Neural cell (in vitro differentiated cells): ENCODE measurements around the gene ITFG1. TPM values are rescaled to one million over a fixed set of nuclear protein-coding genes. Genes with fewer than 3 reads are reported as not detected.

Experiments used
- H2AFZ ChIP-seq: fragments of 200-600, 300-800 bp; sonication (generic), shearing (Covaris generic); 2 replicates; pipeline ENCODE4 v1.6.0; 2014; ENCODE audit warnings: low read depth, mild to moderate bottlenecking, antibody characterized with exemption, low read length, moderate library complexity
- H3F3A ChIP-seq: fragments of 200-600 bp; shearing (Covaris generic); 2 replicates; pipeline ENCODE4 v1.6.1; 2016; ENCODE audit warnings: mild to moderate bottlenecking, moderate library complexity, mixed read lengths, antibody characterized with exemption, low read length; ENCODE audit not compliant: insufficient read depth, poor library complexity, severe bottlenecking
- H3K27ac ChIP-seq: fragments of 200-600, 300-800 bp; sonication (generic), shearing (Covaris generic); 2 replicates; pipeline ENCODE4 v1.5.1; 2014; ENCODE audit warnings: mild to moderate bottlenecking, low read length, moderate library complexity
- H3K27me3 ChIP-seq: fragments of 300-800, 200-600 bp; sonication (generic), shearing (Covaris generic); 2 replicates; pipeline ENCODE4 v1.6.0; 2014; ENCODE audit warnings: mild to moderate bottlenecking, low read depth, low read length, moderate library complexity; ENCODE audit not compliant: insufficient read depth
- H3K36me3 ChIP-seq: fragments of 300-800, 200-600 bp; sonication (generic), shearing (Covaris generic); 2 replicates; pipeline ENCODE4 v1.5.1; 2014; ENCODE audit warnings: mild to moderate bottlenecking, antibody characterized with exemption, low read length, moderate library complexity; ENCODE audit not compliant: insufficient read depth
- H3K4me2 ChIP-seq: fragments of 300-800, 200-600 bp; sonication (generic), shearing (Covaris generic); 2 replicates; pipeline ENCODE4 v1.6.0; 2014; ENCODE audit warnings: mild to moderate bottlenecking, low read length
- H3K4me3 ChIP-seq: fragments of 300-800, 200-600 bp; sonication (generic), shearing (Covaris generic); 2 replicates; pipeline ENCODE4 v1.5.1; 2014; ENCODE audit warnings: mild to moderate bottlenecking, low read length, moderate library complexity
- H3K79me2 ChIP-seq: fragments of 200-600 bp; shearing (Covaris generic); replicated peaks from 2 replicates; pipeline ENCODE4 v1.6.0; 2014; ENCODE audit warnings: mild to moderate bottlenecking, low read length, moderate library complexity; ENCODE audit not compliant: insufficient read depth
- H3K9ac ChIP-seq: fragments of 300-800, 200-600 bp; sonication (generic), shearing (Covaris generic); 2 replicates; pipeline ENCODE4 v1.6.1; 2016; ENCODE audit warnings: mild to moderate bottlenecking, low read length, mixed read lengths
- H3K9me2 ChIP-seq: fragments of 200-600 bp; shearing (Covaris generic); 2 replicates; pipeline ENCODE4 v1.6.1; 2016; ENCODE audit warnings: mild to moderate bottlenecking, low read length, mixed read lengths; ENCODE audit not compliant: insufficient read depth
- H3K9me3 ChIP-seq: fragments of 200-600, 300-800 bp; sonication (generic), shearing (Covaris generic); 2 replicates; pipeline ENCODE4 v1.6.1; 2016; ENCODE audit warnings: mild to moderate bottlenecking, mixed run types, low read length, moderate library complexity, mixed read lengths
- H4K20me1 ChIP-seq: fragments of 200-600 bp; shearing (Covaris generic); 2 replicates; pipeline ENCODE4 v1.6.1; 2016; ENCODE audit warnings: mild to moderate bottlenecking, mixed run types; ENCODE audit not compliant: insufficient read depth
- CTCF ChIP-seq: fragments of 450-650 bp; IDR thresholded peaks from 2 replicates; pipeline ENCODE4 v1.5.1; 2014; ENCODE audit warnings: antibody characterized with exemption, mild to moderate bottlenecking, moderate library complexity; ENCODE audit not compliant: poor library complexity, severe bottlenecking
- EP300 ChIP-seq: fragments of 450-650 bp; conservative IDR thresholded peaks from 2 replicates; pipeline ENCODE4 v1.6.1; 2014; ENCODE audit warnings: antibody characterized with exemption, mild to moderate bottlenecking, moderate library complexity; ENCODE audit not compliant: poor library complexity, severe bottlenecking
- EZH2 ChIP-seq: fragments of 200-600, 300-800 bp; shearing (Covaris generic), sonication (generic); IDR thresholded peaks from 2 replicates; pipeline ENCODE4 v1.6.1; 2014; ENCODE audit warnings: antibody characterized with exemption, low read length, borderline replicate concordance, mild to moderate bottlenecking; ENCODE audit not compliant: insufficient read depth, poor library complexity, severe bottlenecking
- MXI1 ChIP-seq: fragments of 450-650 bp; conservative IDR thresholded peaks from 2 replicates; pipeline ENCODE4 v1.6.1; 2014; ENCODE audit warnings: antibody characterized with exemption, mild to moderate bottlenecking; ENCODE audit not compliant: poor library complexity, severe bottlenecking
- POLR2AphosphoS5 ChIP-seq: IDR thresholded peaks from 2 replicates; pipeline ENCODE4 v1.6.1; 2012
- RAD21 ChIP-seq: fragments of 450-650 bp; conservative IDR thresholded peaks from 2 replicates; pipeline ENCODE4 v1.6.1; 2014; ENCODE audit warnings: antibody characterized with exemption, mild to moderate bottlenecking, moderate library complexity
- REST ChIP-seq: IDR thresholded peaks from 2 replicates; pipeline ENCODE4 v1.6.1; 2012; ENCODE audit warnings: borderline replicate concordance
- SMC3 ChIP-seq: fragments of 450-650 bp; conservative IDR thresholded peaks from 2 replicates; pipeline ENCODE4 v1.6.1; 2014; ENCODE audit warnings: antibody characterized with exemption, mild to moderate bottlenecking, moderate library complexity; ENCODE audit not compliant: poor library complexity
- TAF1 ChIP-seq: IDR thresholded peaks from 2 replicates; pipeline ENCODE4 v1.6.1; 2012; ENCODE audit warnings: low read depth
- polyA plus RNA-seq: library from polyadenylated mRNA; depleted of rRNA; stranded (reverse); fragments of >200 nt; gene quantifications from 2 replicates; pipeline ENCODE4 v1.2.3, GENCODE V29; 2014

Gene ITFG1
- polyA plus RNA-seq, 1 donor from 2014 or later: 155 TPM

DNA sequence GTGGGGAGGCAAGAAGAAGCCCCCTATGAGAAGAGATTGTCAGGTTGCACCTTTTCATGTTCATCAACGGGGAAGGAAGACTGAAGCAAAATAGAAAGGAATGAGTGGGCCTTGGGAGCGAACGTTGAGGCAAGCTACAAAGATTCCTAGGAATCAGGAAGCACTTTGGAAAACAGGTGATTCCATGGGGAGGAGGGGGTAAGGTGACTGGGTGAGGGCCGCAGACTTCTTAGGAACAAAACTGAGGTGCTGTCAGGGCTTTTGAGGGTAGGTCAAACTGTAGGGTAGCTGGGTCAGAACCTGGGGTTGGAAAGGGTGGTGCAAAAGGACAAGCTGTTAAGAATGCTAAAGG is 528 bp downstream of the ITFG1 start:
- no peaks in the 10 kb centered on the region for H3K9me3 ChIP-seq
- peak overlapping the region; percentile 90 for H3K4me2 ChIP-seq
- H4K20me1 ChIP-seq: no peaks in the 10 kb centered on the region
- no peaks in the 10 kb centered on the region for H3K36me3 ChIP-seq
- peak overlapping the region; percentile 87 for H3K4me3 ChIP-seq
- TF ChIP-seq MXI1 (no peak), EZH2 (no peak), CTCF (no peak), POLR2AphosphoS5 (no peak), SMC3 (no peak), TAF1 (no peak), REST (peak; percentile 5)
- H3F3A ChIP-seq: no peaks in the 10 kb centered on the region
- peak overlapping the region; percentile 88 for H3K9ac ChIP-seq
- no peaks in the 10 kb centered on the region for H3K9me2 ChIP-seq
- no peaks in the 10 kb centered on the region for H3K27me3 ChIP-seq
- peaks cover 28% of the 10 kb centered on the region for H3K79me2 ChIP-seq
- H2AFZ ChIP-seq: peak overlapping the region; percentile 81
- H3K27ac ChIP-seq: peak overlapping the region; percentile 88

DNA sequence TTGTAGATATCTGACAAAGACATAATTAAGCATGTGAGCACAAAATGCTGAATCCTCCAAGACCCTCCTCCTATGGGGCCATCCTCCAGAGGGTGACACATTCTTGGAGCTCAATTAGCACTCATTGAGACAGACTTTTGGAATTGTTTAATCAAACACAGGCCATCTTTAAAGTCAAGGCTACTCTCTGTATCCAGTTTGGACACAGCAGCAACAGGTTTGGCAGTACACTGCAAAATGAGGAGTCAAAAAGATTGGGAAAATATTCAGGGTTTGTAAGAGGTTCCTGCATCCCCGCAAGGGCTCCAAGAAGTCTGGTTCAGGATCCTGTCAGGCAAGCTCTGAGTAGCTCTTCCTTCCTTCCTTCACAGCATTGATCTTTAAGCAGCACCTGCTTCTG is 1.3 kb downstream of the ITFG1 start:
- Histone ChIP-seq H4K20me1 (no peaks in the 10 kb centered on the region), H2AFZ (no peak overlapping the region), H3K36me3 (no peaks in the 10 kb centered on the region), H3K9me2 (no peaks in the 10 kb centered on the region), H3K4me2 (peak overlapping the region; percentile 90), H3K4me3 (peak overlapping the region; percentile 87), H3K9me3 (no peaks in the 10 kb centered on the region), H3F3A (no peaks in the 10 kb centered on the region), H3K27ac (no peak overlapping the region), H3K9ac (peak overlapping the region; percentile 88), H3K79me2 (peaks cover 28% of the 10 kb centered on the region), H3K27me3 (no peaks in the 10 kb centered on the region)
- no peak for TF ChIP-seq RAD21
- no peak for TF ChIP-seq REST
- TF ChIP-seq EP300: no peak
- no peak for TF ChIP-seq CTCF
- no peak for TF ChIP-seq MXI1
- no peak for TF ChIP-seq EZH2
- no peak for TF ChIP-seq SMC3
- no peak for TF ChIP-seq TAF1
